SK-N-SH (cell line): ENCODE results near the gene CCDC188.

ENCODE experiments used
- CTCF ChIP-seq: fragments of 200-600 bp; sonication (generic); IDR thresholded peaks from 2 replicates; pipeline ENCODE4 v1.6.1; 2017; ENCODE audit warnings: antibody characterized with exemption, mild to moderate bottlenecking, moderate library complexity
- EP300 ChIP-seq, 2 experiments: IDR thresholded peaks; 2 replicates each; pipeline versions ENCODE4 v1.4.0 to v1.6.1; 2012; ENCODE audit warnings: borderline replicate concordance in 1 of 2, low read depth in 1 of 2, low read length in 1 of 2
- EZH2phosphoT487 ChIP-seq: fragments of 200-600 bp; sonication (generic); IDR thresholded peaks from 2 replicates; pipeline ENCODE4 v1.6.1; 2017; ENCODE audit warnings: low read depth, mixed run types, mild to moderate bottlenecking, antibody characterized with exemption, moderate library complexity, borderline replicate concordance
- FOXJ3 ChIP-seq: sonication (generic); formaldehyde crosslinking; IDR thresholded peaks from 2 replicates; pipeline ENCODE4 v1.5.1; 2020; ENCODE audit warnings: mild to moderate bottlenecking, missing genetic modification reagents
- FOXM1 ChIP-seq: IDR thresholded peaks from 2 replicates; pipeline ENCODE4 v1.4.0; 2012; ENCODE audit warnings: low read depth, mild to moderate bottlenecking
- GATA2 ChIP-seq: sonication (generic); formaldehyde crosslinking; IDR thresholded peaks from 2 replicates; pipeline ENCODE4 v1.5.0; 2020; ENCODE audit warnings: mild to moderate bottlenecking, missing genetic modification reagents
- MAX ChIP-seq: IDR thresholded peaks from 2 replicates; pipeline ENCODE4 v1.4.0; 2012; ENCODE audit warnings: low read depth
- RCOR1 ChIP-seq: fragments of 150-350 bp; IDR thresholded peaks from 2 replicates; pipeline ENCODE4 v1.6.1; 2017; ENCODE audit warnings: antibody characterized with exemption, low read length
- RFX5 ChIP-seq: IDR thresholded peaks from 2 replicates; pipeline ENCODE4 v1.6.1; 2012; ENCODE audit warnings: mild to moderate bottlenecking, improper control_type of control experiment, low read length
- USF2 ChIP-seq: fragments of 150-350 bp; IDR thresholded peaks from 2 replicates; pipeline ENCODE4 v1.6.1; 2017; ENCODE audit warnings: antibody characterized with exemption, low read length, low read depth, borderline replicate concordance

- no peak for TF ChIP-seq RCOR1
- TF ChIP-seq CTCF: no peak
- no peak for TF ChIP-seq EP300 (IDR thresholded peaks at IDR 0.05; ENCODE audit: borderline replicate concordance in 1 of 2, low read depth in 1 of 2, low read length in 1 of 2)
- TF ChIP-seq MAX: no peak
- TF ChIP-seq GATA2 (CRISPR knock-in tag): no peak
- TF ChIP-seq FOXJ3 (CRISPR knock-in tag): no peak
- no peak for TF ChIP-seq USF2
- no peak for TF ChIP-seq FOXM1
- no peak for TF ChIP-seq RFX5
- TF ChIP-seq EZH2phosphoT487: no peak
Observed at GRCh38 chr22:20191000-20191515, 40.2 kb upstream of the CCDC188 start.
